ENCODE measurements around the gene COL5A1. TPM values are rescaled to one million over a fixed set of nuclear protein-coding genes. Genes with fewer than 3 reads are reported as not detected.

Gene COL5A1
- polyA plus RNA-seq, 1 donor (not counting 4 experiments of a cell fraction or from before 2014, with no cell fraction given): 3.1 TPM

DNA sequence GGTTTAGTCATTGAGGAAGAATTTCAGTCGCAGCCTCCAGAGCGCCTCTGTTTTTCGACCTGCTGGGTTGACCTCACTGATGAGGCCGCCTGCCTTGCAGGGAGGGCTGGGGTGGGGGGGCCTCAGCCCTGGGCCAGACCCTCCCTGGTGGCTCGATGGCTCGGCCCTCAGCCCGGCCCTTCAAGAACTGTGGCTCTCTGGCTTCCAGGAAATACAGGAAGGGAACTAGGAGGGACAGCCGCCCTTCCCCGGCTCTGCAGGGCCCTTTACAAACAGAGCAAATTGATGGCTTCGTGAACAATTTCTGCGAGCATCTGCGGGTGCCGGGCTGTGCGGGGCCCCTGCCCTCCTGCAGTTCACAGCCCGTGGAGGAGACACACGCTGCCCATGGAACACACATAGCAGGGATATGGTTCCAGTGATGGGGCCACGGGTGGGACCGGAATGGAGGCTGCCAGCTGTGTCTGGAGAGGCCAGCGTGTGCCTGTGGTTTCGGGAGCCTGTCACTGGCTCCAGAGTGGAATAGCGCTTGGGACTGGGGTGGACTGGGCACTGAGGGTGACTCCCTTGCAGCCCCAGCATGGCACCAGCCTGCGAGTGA lies 39.6 kb downstream of the COL5A1 start:
- no peak for DNase-seq (ENCODE audit: low read depth, low spot score)
- no peak overlapping the region for H3K4me2 ChIP-seq (ENCODE audit: control insufficient read depth, extremely low read depth, insufficient read depth, low read depth, low read length)
- dilution Hi-C loops (cut with MboI; ENCODE audit: extremely low pct_ligation_motif_present, low sequenced_read_pairs): no loop called here
- no peaks in the 10 kb centered on the region for H3K27me3 ChIP-seq (ENCODE audit: control insufficient read depth, extremely low read depth, insufficient read depth, low read length)
- FAIRE-seq: no peak
- no peaks in the 10 kb centered on the region for H3K9me1 ChIP-seq (ENCODE audit: control insufficient read depth, extremely low read depth, insufficient read depth, low read length)
- no peaks in the 10 kb centered on the region for H4K20me1 ChIP-seq (ENCODE audit: control insufficient read depth, extremely low read depth, insufficient read depth, low read length)
- H3K79me2 ChIP-seq (ENCODE audit: control insufficient read depth, insufficient read depth, low read length): no peaks in the 10 kb centered on the region
- H3K27ac ChIP-seq (ENCODE audit: control insufficient read depth, insufficient read depth, low read length): no peak overlapping the region
- TF ChIP-seq, protein P1, sequence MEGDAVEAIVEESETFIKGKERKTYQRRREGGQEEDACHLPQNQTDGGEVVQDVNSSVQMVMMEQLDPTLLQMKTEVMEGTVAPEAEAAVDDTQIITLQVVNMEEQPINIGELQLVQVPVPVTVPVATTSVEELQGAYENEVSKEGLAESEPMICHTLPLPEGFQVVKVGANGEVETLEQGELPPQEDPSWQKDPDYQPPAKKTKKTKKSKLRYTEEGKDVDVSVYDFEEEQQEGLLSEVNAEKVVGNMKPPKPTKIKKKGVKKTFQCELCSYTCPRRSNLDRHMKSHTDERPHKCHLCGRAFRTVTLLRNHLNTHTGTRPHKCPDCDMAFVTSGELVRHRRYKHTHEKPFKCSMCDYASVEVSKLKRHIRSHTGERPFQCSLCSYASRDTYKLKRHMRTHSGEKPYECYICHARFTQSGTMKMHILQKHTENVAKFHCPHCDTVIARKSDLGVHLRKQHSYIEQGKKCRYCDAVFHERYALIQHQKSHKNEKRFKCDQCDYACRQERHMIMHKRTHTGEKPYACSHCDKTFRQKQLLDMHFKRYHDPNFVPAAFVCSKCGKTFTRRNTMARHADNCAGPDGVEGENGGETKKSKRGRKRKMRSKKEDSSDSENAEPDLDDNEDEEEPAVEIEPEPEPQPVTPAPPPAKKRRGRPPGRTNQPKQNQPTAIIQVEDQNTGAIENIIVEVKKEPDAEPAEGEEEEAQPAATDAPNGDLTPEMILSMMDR (optimal IDR thresholded peaks at IDR 0.05 in 1 of 3, IDR thresholded peaks at IDR 0.05 in 1 of 3, conservative IDR thresholded peaks at IDR 0.05 in 1 of 3; ENCODE audit: extremely low read depth in 1 of 3, insufficient read depth in 2 of 3, low read length in 3 of 3): no peak
- TF ChIP-seq EZH2 (IDR thresholded peaks at IDR 0.05; ENCODE audit: low read length): no peak
- H2AFZ ChIP-seq (ENCODE audit: control insufficient read depth, low read length): no peak overlapping the region
- peaks cover 5% of the 10 kb centered on the region for H3K9me3 ChIP-seq (ENCODE audit: control insufficient read depth, low read depth, low read length)
- H3K36me3 ChIP-seq (ENCODE audit: control insufficient read depth in 2 of 2, extremely low read depth in 1 of 2, insufficient read depth in 2 of 2, low read length in 2 of 2): no peaks in the 10 kb centered on the region
- no peak overlapping the region for H3K4me3 ChIP-seq (ENCODE audit: control insufficient read depth in 2 of 3, extremely low read depth in 1 of 3, insufficient read depth in 2 of 3, low read depth in 1 of 3, low read length in 3 of 3)
- no peak overlapping the region for H3K9ac ChIP-seq (ENCODE audit: control insufficient read depth, extremely low read depth, insufficient read depth, low read length)
- H3K4me1 ChIP-seq (ENCODE audit: control insufficient read depth, extremely low read depth, insufficient read depth, low read length): no peaks in the 10 kb centered on the region

DNA sequence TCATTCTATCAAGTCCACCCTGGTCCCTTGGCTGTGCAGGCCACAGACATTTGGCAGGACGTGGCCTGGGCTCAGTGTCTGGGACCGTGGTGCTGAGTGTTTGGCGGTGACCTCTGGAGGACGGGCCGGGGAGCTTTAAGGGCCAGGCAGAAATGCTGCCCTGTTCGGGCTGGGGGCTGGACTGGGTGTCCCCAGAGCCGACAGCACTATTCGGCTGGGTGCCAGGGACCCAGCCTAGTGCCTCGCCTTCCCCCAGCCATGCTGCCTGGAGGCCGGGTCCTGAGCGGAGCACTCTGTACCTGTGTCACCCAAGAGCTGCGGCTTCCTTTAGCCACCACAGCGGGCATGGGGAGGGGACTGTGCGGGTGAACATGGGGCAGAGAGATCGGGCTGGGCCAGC lies 40.4 kb downstream of the COL5A1 start:
- H3K9me1 ChIP-seq (ENCODE audit: control insufficient read depth, extremely low read depth, insufficient read depth, low read length): no peaks in the 10 kb centered on the region
- no peak overlapping the region for H3K9ac ChIP-seq (ENCODE audit: control insufficient read depth, extremely low read depth, insufficient read depth, low read length)
- peaks cover 5% of the 10 kb centered on the region for H3K9me3 ChIP-seq (ENCODE audit: control insufficient read depth, low read depth, low read length)
- dilution Hi-C loops (cut with MboI; ENCODE audit: extremely low pct_ligation_motif_present, low sequenced_read_pairs): no loop called here
- no peak overlapping the region for H3K27ac ChIP-seq (ENCODE audit: control insufficient read depth, insufficient read depth, low read length)
- H3K36me3 ChIP-seq (ENCODE audit: control insufficient read depth in 2 of 2, extremely low read depth in 1 of 2, insufficient read depth in 2 of 2, low read length in 2 of 2): no peaks in the 10 kb centered on the region
- H2AFZ ChIP-seq (ENCODE audit: control insufficient read depth, low read length): no peak overlapping the region
- no peaks in the 10 kb centered on the region for H3K79me2 ChIP-seq (ENCODE audit: control insufficient read depth, insufficient read depth, low read length)
- H4K20me1 ChIP-seq (ENCODE audit: control insufficient read depth, extremely low read depth, insufficient read depth, low read length): no peaks in the 10 kb centered on the region
- no peak overlapping the region for H3K4me2 ChIP-seq (ENCODE audit: control insufficient read depth, extremely low read depth, insufficient read depth, low read depth, low read length)
- no peak overlapping the region for H3K4me3 ChIP-seq (ENCODE audit: control insufficient read depth in 2 of 3, extremely low read depth in 1 of 3, insufficient read depth in 2 of 3, low read depth in 1 of 3, low read length in 3 of 3)
- no peak for FAIRE-seq
- H3K4me1 ChIP-seq (ENCODE audit: control insufficient read depth, extremely low read depth, insufficient read depth, low read length): no peaks in the 10 kb centered on the region
- H3K27me3 ChIP-seq (ENCODE audit: control insufficient read depth, extremely low read depth, insufficient read depth, low read length): no peaks in the 10 kb centered on the region
- DNase-seq (ENCODE audit: low read depth, low spot score): no peak
- no peak for TF ChIP-seq EZH2 (IDR thresholded peaks at IDR 0.05; ENCODE audit: low read length)
- TF ChIP-seq, protein P1 (optimal IDR thresholded peaks at IDR 0.05 in 1 of 3, IDR thresholded peaks at IDR 0.05 in 1 of 3, conservative IDR thresholded peaks at IDR 0.05 in 1 of 3; ENCODE audit: extremely low read depth in 1 of 3, insufficient read depth in 2 of 3, low read length in 3 of 3): no peak
